ENCODE measurements around the gene ABHD2. TPM values are rescaled to one million over a fixed set of nuclear protein-coding genes. Genes with fewer than 3 reads are reported as not detected.
"Not testable (repeated sequence)": the region's sequence is repeated elsewhere in the genome, so short reads cannot be mapped to it uniquely, and the experiment has no call there.

The ABHD2 gene
- total and polyA plus RNA-seq, 9 of the 15 experiments (the other 6 are each of a cell fraction or from before 2014, with no cell fraction given), result 16.9 to 99.8 (median 47.5) TPM

GRCh38 chr15:89140595-89140994 is 52.3 kb downstream of the ABHD2 start:
- POLR2A ChIA-PET, result no interaction called here
- ATAC-seq, result no peak

GRCh38 chr15:89141159-89141558 is 52.9 kb downstream of the ABHD2 start:
- H3K4me2 ChIP-seq (ENCODE audit: insufficient read depth, low read length); H3K27ac ChIP-seq (ENCODE audit: extremely low read depth, low read depth, low read length); intact Hi-C loops (cut with micrococcal nuclease); H2AFZ ChIP-seq (ENCODE audit: low read depth, low read length); H3K4me3 ChIP-seq; BruUV-seq (replicated peaks); POLR2A ChIA-PET; ATAC-seq; H3K4me1 ChIP-seq (replicated peaks in 1 of 2; ENCODE audit: control insufficient read depth in 2 of 2, insufficient read depth in 2 of 2, low read length in 2 of 2); DNase-seq (ENCODE audit: extremely low read depth in 1 of 4, low spot score in 3 of 4); in situ Hi-C loops (cut with MboI); CTCF ChIA-PET (ENCODE audit: low intra/inter-chr PET ratio); H3K9me1 ChIP-seq (ENCODE audit: control insufficient read depth, insufficient read depth, low read length); FAIRE-seq; H4K20me1 ChIP-seq (replicated peaks; ENCODE audit: control insufficient read depth, insufficient read depth, low read length); H3K27me3 ChIP-seq (ENCODE audit: control insufficient read depth in 2 of 2, insufficient read depth in 2 of 2, low read length in 2 of 2); H3K9ac ChIP-seq (ENCODE audit: insufficient read depth in 1 of 2, low read depth in 2 of 2, low read length in 2 of 2); H3K9me3 ChIP-seq (replicated peaks; ENCODE audit: control insufficient read depth, insufficient read depth, low read depth, low read length): not testable (repeated sequence)
- Histone ChIP-seq H3K36me3 (ENCODE audit: control insufficient read depth, insufficient read depth, low read length) (peaks cover 61% of the 10 kb centered on the region), H3K79me2 (ENCODE audit: control insufficient read depth, insufficient read depth, low read length) (peaks cover 28% of the 10 kb centered on the region)
- 99% methylated on average over 10 of the region's 10 CpGs for WGBS (ENCODE audit: insufficient coverage, low coverage, missing lambda C conversion rate)

More at GRCh38 chr15:89140595-89140994, 52.3 kb downstream of the ABHD2 start:
- intact Hi-C loops (cut with micrococcal nuclease) (no loop called here), in situ Hi-C loops (cut with MboI) (no loop called here)
- WGBS (ENCODE audit: insufficient coverage, low coverage, missing lambda C conversion rate), result 64% methylated on average over 4 of the region's 4 CpGs
- H3K9me3 ChIP-seq (replicated peaks; ENCODE audit: control insufficient read depth, insufficient read depth, low read depth, low read length), result no peaks in the 10 kb centered on the region
- H3K36me3 ChIP-seq (ENCODE audit: control insufficient read depth, insufficient read depth, low read length), result peaks cover 58% of the 10 kb centered on the region
- CTCF ChIA-PET (ENCODE audit: low intra/inter-chr PET ratio), result no interaction called here
- DNase-seq (ENCODE audit: extremely low read depth in 1 of 4, low spot score in 3 of 4), result no peak
- no TSS peak for BruUV-seq (replicated peaks)
- no peak overlapping the region; a peak in 1 of 4 replicates for H3K9ac ChIP-seq (ENCODE audit: insufficient read depth in 1 of 2, low read depth in 2 of 2, low read length in 2 of 2)
- H3K9me1 ChIP-seq (ENCODE audit: control insufficient read depth, insufficient read depth, low read length), result no peaks in the 10 kb centered on the region
- no peak overlapping the region for H2AFZ ChIP-seq (ENCODE audit: low read depth, low read length)
- H3K27ac ChIP-seq (ENCODE audit: extremely low read depth, low read depth, low read length), result no peak overlapping the region
- H3K4me1 ChIP-seq (replicated peaks in 1 of 2; ENCODE audit: control insufficient read depth in 2 of 2, insufficient read depth in 2 of 2, low read length in 2 of 2), result no peaks in the 10 kb centered on the region; a peak in 2 of 5 replicates
- FAIRE-seq, result no peak
- H3K79me2 ChIP-seq (ENCODE audit: control insufficient read depth, insufficient read depth, low read length), result peaks cover 27% of the 10 kb centered on the region
- no peaks in the 10 kb centered on the region for H3K27me3 ChIP-seq (ENCODE audit: control insufficient read depth in 2 of 2, insufficient read depth in 2 of 2, low read length in 2 of 2)
- TF ChIP-seq KLF1 (tag; IDR thresholded peaks at IDR 0.05) (no peak), U2AF2 (optimal IDR thresholded peaks at IDR 0.05; ENCODE audit: low read depth, low read length) (no peak), GTF2B (IDR thresholded peaks at IDR 0.05; ENCODE audit: extremely low read depth, insufficient read length) (no peak), SFPQ (IDR thresholded peaks at IDR 0.05; ENCODE audit: low read depth, low read length) (no peak), THRB (CRISPR knock-in tag; conservative IDR thresholded peaks at IDR 0.05) (no peak)
- no peak overlapping the region; the same call in 1 of the 2 replicates for H3K4me2 ChIP-seq (ENCODE audit: insufficient read depth, low read length)
- H3K4me3 ChIP-seq, result no peak overlapping the region
- H4K20me1 ChIP-seq (replicated peaks; ENCODE audit: control insufficient read depth, insufficient read depth, low read length), result no peaks in the 10 kb centered on the region
